Prostate gland (tissue), 2 donors: Measurements from ENCODE around the gene RPS6KA3. TPM values are rescaled to one million over a fixed set of nuclear protein-coding genes. Genes with fewer than 3 reads are reported as not detected.
A peak's percentile ranks its signal among the peaks of the same experiment; 100 is the strongest.

Source experiments
- DNase-seq: peaks from one replicate; pipeline ENCODE4 v3.0.0-alpha.2; 2019; ENCODE audit warnings: low spot score
- H3K27ac ChIP-seq, 2 donors: fragments of 200-600 bp; sonication (generic); 2 replicates each; pipeline ENCODE4 v1.5.1; 2017 to 2019
- H3K27me3 ChIP-seq: fragments of 200-600 bp; sonication (generic); replicated peaks from 2 replicates; pipeline ENCODE4 v1.5.1; 2019; ENCODE audit not compliant: insufficient read depth
- H3K36me3 ChIP-seq, 2 donors: fragments of 200-600 bp; sonication (generic); 1 replicate in 1 of 2; 2 replicates in 1 of 2; pipeline versions ENCODE4 v1.5.1 to v1.8.1; 2017 to 2019
- H3K4me1 ChIP-seq: fragments of 200-600 bp; sonication (generic); replicated peaks from 2 replicates; pipeline ENCODE4 v1.5.1; 2019
- H3K4me3 ChIP-seq, 2 donors: fragments of 200-600 bp; sonication (generic); 2 replicates each; pipeline ENCODE4 v1.5.1; 2017 to 2019
- H3K9me3 ChIP-seq: fragments of 200-600 bp; sonication (generic); 2 replicates; pipeline ENCODE4 v1.5.1; 2017
- CTCF ChIP-seq, 4 experiments: fragments of 200-600 bp in 2 of 4; fragments of 450-650 bp in 2 of 4; sonication (generic) in 2 of 4; IDR thresholded peaks; 1 replicate in 3 of 4; 2 replicates in 1 of 4; pipeline ENCODE4 v1.5.1; 2016 to 2019; ENCODE audit warnings: antibody characterized with exemption in 4 of 4, mild to moderate bottlenecking in 2 of 4, moderate library complexity in 2 of 4
- POLR2A ChIP-seq: fragments of 450-650 bp; IDR thresholded peaks from one replicate; pipeline ENCODE4 v1.6.1; 2016; ENCODE audit warnings: antibody characterized with exemption, mild to moderate bottlenecking
- POLR2AphosphoS5 ChIP-seq: sonication (generic); formaldehyde crosslinking; IDR thresholded peaks from one replicate; pipeline ENCODE4 v1.6.1; 2017; ENCODE audit warnings: antibody characterized with exemption
- WGBS: methylation state at CpG from one replicate; pipeline ENCODE4 v1.1.5; 2018; 5-methylcytosine and 5-hydroxymethylcytosine counted together
- intact Hi-C: fragments of 100-400 bp; cut with DNase I; formaldehyde crosslinking; loops from one replicate; pipeline ENCODE4 v1.14.2; 2022
- total RNA-seq, 2 donors: library from RNA; depleted of rRNA; stranded (reverse); fragments of >200 nt; gene quantifications; one replicate each; pipeline ENCODE4 v1.1.0, GENCODE V29; 2016

The RPS6KA3 gene
- 10 to 100 TPM; 19.8 to 52.8 TPM for total RNA-seq

GRCh38 chrX:20266810-20267606, at the start of gene RPS6KA3:
TSS of gene RPS6KA3 (minus strand) at chrX:20266909. CDS start at chrX:20266632, 277 bp downstream.
- TF ChIP-seq POLR2AphosphoS5 (peak; percentile 78), POLR2A (peak; percentile 72), CTCF (IDR thresholded peaks at IDR 0.05) (no peak)
- Histone ChIP-seq H3K9me3 (no peaks in the 10 kb centered on the region), H3K36me3 (no peaks in the 10 kb centered on the region), H3K4me1 (no peaks in the 10 kb centered on the region), H3K4me3 (peak within 1 kb of the TSS; percentile 57 to 58), H3K27me3 (no peaks in the 10 kb centered on the region), H3K27ac (peak within 1 kb of the TSS; percentile 85 to 88)
- under 1% methylated on average over 28 of the region's 77 CpGs for WGBS
- DNase-seq, result peak; percentile 92
- intact Hi-C loops, result loop anchor here (5.0 kb wide), 1 partner anchor 125 kb away; the partner anchor contains the start of gene EIF1AX

DNA sequence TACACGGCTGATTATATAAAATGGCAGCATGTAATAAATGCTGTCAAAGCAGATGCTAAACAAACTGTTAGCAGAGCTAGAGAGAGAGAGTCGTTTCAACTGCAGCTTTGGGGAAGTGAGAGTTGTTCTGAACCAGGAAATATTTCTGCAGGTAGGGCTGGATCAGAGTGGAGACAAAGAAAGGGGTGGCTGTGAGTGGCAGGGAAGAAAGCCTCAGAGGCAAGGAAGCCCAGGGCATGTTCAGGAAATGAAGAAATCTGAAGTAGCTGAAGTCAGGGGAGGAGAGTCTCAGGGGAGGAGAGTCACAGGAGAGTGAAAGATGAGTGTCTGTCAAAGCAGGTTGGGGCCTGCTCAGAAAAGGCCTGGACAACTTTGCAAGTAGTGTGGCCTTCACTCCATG, 48.4 kb upstream of the RPS6KA3 start:
- Histone ChIP-seq H3K27me3 (no peaks in the 10 kb centered on the region), H3K36me3 (no peaks in the 10 kb centered on the region), H3K27ac (no peak overlapping the region), H3K9me3 (no peaks in the 10 kb centered on the region), H3K4me1 (no peaks in the 10 kb centered on the region), H3K4me3 (no peak overlapping the region)
- TF ChIP-seq POLR2A (no peak), POLR2AphosphoS5 (no peak)
- no peak for DNase-seq
- intact Hi-C loops, result no loop called here
- 35% methylated on average over 2 of the region's 2 CpGs for WGBS

GRCh38 chrX:20313899-20314298, 47.2 kb upstream of the RPS6KA3 start:
- no peaks in the 10 kb centered on the region for H3K27me3 ChIP-seq
- no peak overlapping the region for H3K27ac ChIP-seq
- no peak for DNase-seq
- H3K9me3 ChIP-seq, result no peaks in the 10 kb centered on the region
- no peaks in the 10 kb centered on the region for H3K4me1 ChIP-seq
- H3K36me3 ChIP-seq, result no peaks in the 10 kb centered on the region
- 100% methylated on average over 1 of the region's 1 CpG for WGBS
- H3K4me3 ChIP-seq, result no peak overlapping the region
- intact Hi-C loops, result no loop called here
- TF ChIP-seq POLR2AphosphoS5, result no peak
- no peak for TF ChIP-seq CTCF (IDR thresholded peaks at IDR 0.05)
- TF ChIP-seq POLR2A, result no peak

GRCh38 chrX:20312018-20312417, 45.3 kb upstream of the RPS6KA3 start:
- Histone ChIP-seq H3K4me1 (no peaks in the 10 kb centered on the region), H3K4me3 (no peak overlapping the region), H3K27me3 (no peaks in the 10 kb centered on the region), H3K36me3 (no peaks in the 10 kb centered on the region), H3K9me3 (no peaks in the 10 kb centered on the region), H3K27ac (no peak overlapping the region)
- intact Hi-C loops, result no loop called here
- TF ChIP-seq POLR2A (no peak), POLR2AphosphoS5 (no peak), CTCF (IDR thresholded peaks at IDR 0.05) (no peak)
- no peak for DNase-seq
- WGBS, result 100% methylated on average over 1 of the region's 1 CpG

- Histone ChIP-seq H3K27me3 (no peaks in the 10 kb centered on the region), H3K4me3 (no peak overlapping the region), H3K4me1 (no peaks in the 10 kb centered on the region), H3K36me3 (no peaks in the 10 kb centered on the region), H3K27ac (no peak overlapping the region), H3K9me3 (no peaks in the 10 kb centered on the region)
- intact Hi-C loops, result no loop called here
- TF ChIP-seq CTCF (IDR thresholded peaks at IDR 0.05), result no peak
- TF ChIP-seq POLR2AphosphoS5, result no peak
- no peak for TF ChIP-seq POLR2A
- DNase-seq, result no peak
- 83% methylated on average over 2 of the region's 2 CpGs for WGBS
Observed at GRCh38 chrX:20311505-20311904, 44.8 kb upstream of the RPS6KA3 start.
